K562 (cell line): ENCODE data around the gene HCFC1R1. TPM values are rescaled to one million over a fixed set of nuclear protein-coding genes. Genes with fewer than 3 reads are reported as not detected.

Source experiments
- C11orf30 ChIP-seq: fragments of 450-650 bp; IDR thresholded peaks from 2 replicates; pipeline ENCODE4 v1.6.1; 2016; ENCODE audit warnings: low read depth, mild to moderate bottlenecking
- GTF2E2 ChIP-seq: fragments of 200-800 bp; sonication (Bioruptor generic); IDR thresholded peaks from 2 replicates; pipeline ENCODE4 v1.6.1; 2016; ENCODE audit warnings: missing genetic modification characterization, missing compliant biosample characterization
- HMG20B ChIP-seq: fragments of 250-450 bp; sonication (Bioruptor Pico); IDR thresholded peaks from 2 replicates; pipeline ENCODE4 v1.5.0; 2021; ENCODE audit warnings: mild to moderate bottlenecking
- HSF4 ChIP-seq: fragments of 250-450 bp; sonication (Bioruptor Pico); IDR thresholded peaks from 2 replicates; pipeline ENCODE4 v2.1.2; 2022; ENCODE audit warnings: mild to moderate bottlenecking, moderate library complexity, borderline replicate concordance
- JUN ChIP-seq, 2 experiments: sonication (generic) in 1 of 2; formaldehyde crosslinking in 1 of 2; IDR thresholded peaks; 2 replicates each; pipeline versions ENCODE4 v1.6.1 to v1.8.0; 2012 to 2022; ENCODE audit warnings: borderline replicate concordance in 2 of 2, mild to moderate bottlenecking in 2 of 2, improper control_type of control experiment in 1 of 2, low read depth in 1 of 2, low read length in 1 of 2, missing genetic modification reagents in 1 of 2
- NEUROD1 ChIP-seq: fragments of 150-350 bp; IDR thresholded peaks from 2 replicates; pipeline ENCODE4 v1.6.1; 2014; ENCODE audit warnings: borderline replicate concordance, low read length, low read depth; ENCODE audit not compliant: partially characterized antibody
- RBM39 ChIP-seq: fragments of 200-400 bp; formaldehyde crosslinking; optimal IDR thresholded peaks from 2 replicates; pipeline ENCODE3; 2018; ENCODE audit warnings: low read depth, low read length
- SAP30 ChIP-seq: fragments of 200-600 bp; sonication (generic); IDR thresholded peaks from 2 replicates; pipeline ENCODE4 v1.6.1; 2012; ENCODE audit warnings: borderline replicate concordance, low read depth, mild to moderate bottlenecking, moderate library complexity, low read length, control low read depth, inconsistent platforms; ENCODE audit not compliant: insufficient read depth, poor library complexity, severe bottlenecking
- SREBF2 ChIP-seq: sonication (generic); formaldehyde crosslinking; IDR thresholded peaks from 2 replicates; pipeline ENCODE4 v1.4.0; 2020; ENCODE audit warnings: mild to moderate bottlenecking, missing genetic modification reagents
- SUPT5H ChIP-seq: fragments of 450-650 bp; IDR thresholded peaks from 2 replicates; pipeline ENCODE4 v1.6.1; 2016
- ZBTB1 ChIP-seq: sonication (generic); formaldehyde crosslinking; IDR thresholded peaks from 2 replicates; pipeline ENCODE4 v1.8.1; 2023; ENCODE audit warnings: missing genetic modification reagents, low read depth, mild to moderate bottlenecking, borderline replicate concordance
- ZNF165 ChIP-seq: fragments of 250-450 bp; sonication (Bioruptor Pico); IDR thresholded peaks from 2 replicates; pipeline ENCODE4 v1.4.0; 2020; ENCODE audit warnings: borderline replicate concordance
- ZNF217 ChIP-seq: sonication (generic); formaldehyde crosslinking; IDR thresholded peaks from 2 replicates; pipeline ENCODE4 v1.8.0; 2022; ENCODE audit warnings: mild to moderate bottlenecking, missing genetic modification reagents
- ZNF444 ChIP-seq: fragments of 250-450 bp; sonication (Bioruptor Pico); IDR thresholded peaks from 2 replicates; pipeline ENCODE4 v1.4.0; 2020; ENCODE audit warnings: mild to moderate bottlenecking, moderate library complexity
- ZNF609 ChIP-seq: sonication (generic); formaldehyde crosslinking; IDR thresholded peaks from 2 replicates; pipeline ENCODE4 v1.8.1; 2023; ENCODE audit warnings: missing genetic modification reagents, mild to moderate bottlenecking, borderline replicate concordance
- polyA plus RNA-seq, 8 experiments: library from polyadenylated mRNA; depleted of rRNA in 4 of 8; stranded (reverse) in 5 of 8; unstranded in 3 of 8; fragments of >200 nt; fragmentation: Nextera tagmentation in 2 of 8; fragmentation: Illumina TruSeq in 1 of 8; extraction: Ambion mirVana in 2 of 8; extraction: Trizol in 1 of 8; gene quantifications; 2 replicates each; pipeline versions ENCODE4 v1.2.1 to v1.2.3, GENCODE V29; 2011 to 2014; ENCODE audit warnings: inconsistent platforms in 1 of 8, missing spikeins in 1 of 8
- total RNA-seq, 7 experiments: library from RNA; depleted of rRNA in 6 of 7; stranded (reverse); fragments of >200 nt in 6 of 7; fragmentation: Illumina TruSeq in 2 of 7; extraction: Trizol in 2 of 7; gene quantifications; 2 replicates each; pipeline versions ENCODE4 v1.2.1 to v1.2.3, GENCODE V29; 2011 to 2021; ENCODE audit warnings: low replicate concordance in 1 of 7
- TF ChIP-seq, protein P1 (sequence below): fragments of 450-650 bp; formaldehyde crosslinking; conservative IDR thresholded peaks from 2 replicates; pipeline ENCODE4 v1.4.0; 2022; ENCODE audit warnings: mild to moderate bottlenecking, missing genetic modification characterization
- TF ChIP-seq, protein P2 (sequence below): sonication (generic); formaldehyde crosslinking; IDR thresholded peaks from 2 replicates; pipeline ENCODE4 v1.8.0; 2022; ENCODE audit warnings: mild to moderate bottlenecking, missing genetic modification reagents
- TF ChIP-seq, protein P3 (sequence below): sonication (generic); formaldehyde crosslinking; IDR thresholded peaks from 2 replicates; pipeline ENCODE4 v1.5.0; 2020; ENCODE audit warnings: missing genetic modification reagents

HCFC1R1 gene
- total and polyA plus RNA-seq, 9 of the 15 experiments (the other 6 are each of a cell fraction or from before 2014, with no cell fraction given): 2.2 to 29.0 (median 11.2) TPM

- TF ChIP-seq JUN (IDR thresholded peaks at IDR 0.05; ENCODE audit: borderline replicate concordance, low read depth, low read length) (peak; percentile 91), JUN (CRISPR knock-in tag; IDR thresholded peaks at IDR 0.05; ENCODE audit: borderline replicate concordance) (0 out of 2 replicates have a peak, but pooled peaks have one; percentile 91), GTF2E2 (tag) (0 out of 2 replicates have a peak, but pooled peaks have one; percentile 9), SREBF2 (no peak), SAP30 (no peak), SUPT5H (peak; percentile 62), ZNF444 (CRISPR knock-in tag) (no peak), HMG20B (no peak), NEUROD1 (no peak), ZNF609 (0 out of 2 replicates have a peak, but pooled peaks have one; percentile 49), ZNF217 (CRISPR knock-in tag) (no peak), HSF4 (CRISPR knock-in tag) (no peak), ZBTB1 (CRISPR knock-in tag) (peak; percentile 33; the same call in 1 of the 2 replicates), C11orf30 (no peak), ZNF165 (CRISPR knock-in tag) (no peak), RBM39 (peak; percentile 50)
- TF ChIP-seq, protein P1, sequence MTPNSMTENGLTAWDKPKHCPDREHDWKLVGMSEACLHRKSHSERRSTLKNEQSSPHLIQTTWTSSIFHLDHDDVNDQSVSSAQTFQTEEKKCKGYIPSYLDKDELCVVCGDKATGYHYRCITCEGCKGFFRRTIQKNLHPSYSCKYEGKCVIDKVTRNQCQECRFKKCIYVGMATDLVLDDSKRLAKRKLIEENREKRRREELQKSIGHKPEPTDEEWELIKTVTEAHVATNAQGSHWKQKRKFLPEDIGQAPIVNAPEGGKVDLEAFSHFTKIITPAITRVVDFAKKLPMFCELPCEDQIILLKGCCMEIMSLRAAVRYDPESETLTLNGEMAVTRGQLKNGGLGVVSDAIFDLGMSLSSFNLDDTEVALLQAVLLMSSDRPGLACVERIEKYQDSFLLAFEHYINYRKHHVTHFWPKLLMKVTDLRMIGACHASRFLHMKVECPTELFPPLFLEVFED (CRISPR knock-in tag): no peak
- TF ChIP-seq, protein P2, sequence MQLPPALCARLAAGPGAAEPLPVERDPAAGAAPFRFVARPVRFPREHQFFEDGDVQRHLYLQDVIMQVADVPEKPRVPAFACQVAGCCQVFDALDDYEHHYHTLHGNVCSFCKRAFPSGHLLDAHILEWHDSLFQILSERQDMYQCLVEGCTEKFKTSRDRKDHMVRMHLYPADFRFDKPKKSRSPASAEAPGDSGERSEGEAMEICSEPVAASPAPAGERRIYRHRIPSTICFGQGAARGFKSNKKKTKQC (CRISPR knock-in tag): 0 out of 2 replicates have a peak, but pooled peaks have one; percentile 32
- TF ChIP-seq, protein P3, sequence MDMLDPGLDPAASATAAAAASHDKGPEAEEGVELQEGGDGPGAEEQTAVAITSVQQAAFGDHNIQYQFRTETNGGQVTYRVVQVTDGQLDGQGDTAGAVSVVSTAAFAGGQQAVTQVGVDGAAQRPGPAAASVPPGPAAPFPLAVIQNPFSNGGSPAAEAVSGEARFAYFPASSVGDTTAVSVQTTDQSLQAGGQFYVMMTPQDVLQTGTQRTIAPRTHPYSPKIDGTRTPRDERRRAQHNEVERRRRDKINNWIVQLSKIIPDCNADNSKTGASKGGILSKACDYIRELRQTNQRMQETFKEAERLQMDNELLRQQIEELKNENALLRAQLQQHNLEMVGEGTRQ (CRISPR knock-in tag): 0 out of 2 replicates have a peak, but pooled peaks have one; percentile 44
These were observed 2.9 kb downstream of the HCFC1R1 start (continued) for GRCh38 chr16:3020604-3021448.
